GM23338 (cell line): ENCODE measurements around the gene BTN1A1. TPM values are rescaled to one million over a fixed set of nuclear protein-coding genes. Genes with fewer than 3 reads are reported as not detected.

Experiments used
- ATAC-seq: fragments of 200-7000 bp; cut with Tn5 transposase; 3 replicates; pipeline ENCODE4 v1.9.1; 2020
- DNase-seq: peaks from one replicate; pipeline ENCODE4 v3.0.0-alpha.2; 2015; ENCODE audit warnings: low spot score
- H2AFZ ChIP-seq: fragments of 200-600 bp; sonication (generic); 2 replicates; pipeline ENCODE4 v1.8.0; 2016; ENCODE audit warnings: antibody characterized with exemption, mild to moderate bottlenecking, moderate library complexity
- H3F3A ChIP-seq: fragments of 200-600 bp; sonication (generic); replicated peaks from 2 replicates; pipeline ENCODE4 v1.8.0; 2017; ENCODE audit warnings: antibody characterized with exemption, mixed run types, low read depth
- H3K27ac ChIP-seq: fragments of 200-600 bp; sonication (generic); 2 replicates; pipeline ENCODE4 v1.6.1; 2016; ENCODE audit warnings: low read depth
- H3K27me3 ChIP-seq: fragments of 200-600 bp; sonication (generic); 2 replicates; pipeline ENCODE4 v1.8.0; 2016; ENCODE audit warnings: mild to moderate bottlenecking, mixed run types, moderate library complexity; ENCODE audit not compliant: insufficient read depth
- H3K36me3 ChIP-seq: fragments of 200-600 bp; sonication (generic); 2 replicates; pipeline ENCODE4 v1.8.0; 2016; ENCODE audit warnings: mild to moderate bottlenecking; ENCODE audit not compliant: insufficient read depth
- H3K4me1 ChIP-seq: fragments of 200-600 bp; sonication (generic); 2 replicates; pipeline ENCODE4 v1.8.0; 2016; ENCODE audit warnings: mild to moderate bottlenecking, moderate library complexity; ENCODE audit not compliant: insufficient read depth
- H3K4me2 ChIP-seq: fragments of 200-600 bp; sonication (generic); 2 replicates; pipeline ENCODE4 v1.7.1; 2017; ENCODE audit warnings: mixed run types
- H3K4me3 ChIP-seq: fragments of 200-600 bp; sonication (generic); 2 replicates; pipeline ENCODE4 v1.6.1; 2016; ENCODE audit warnings: mixed run types
- H3K79me2 ChIP-seq: fragments of 200-600 bp; sonication (generic); replicated peaks from 2 replicates; pipeline ENCODE4 v1.8.0; 2017; ENCODE audit warnings: mild to moderate bottlenecking; ENCODE audit not compliant: insufficient read depth
- H3K9me2 ChIP-seq: fragments of 200-600 bp; sonication (generic); 2 replicates; pipeline ENCODE4 v1.8.0; 2017; ENCODE audit not compliant: insufficient read depth
- H4K20me1 ChIP-seq: fragments of 200-600 bp; sonication (generic); replicated peaks from 2 replicates; pipeline ENCODE4 v1.8.0; 2017; ENCODE audit warnings: mild to moderate bottlenecking; ENCODE audit not compliant: insufficient read depth
- H3K27ac Mint-ChIP-seq: 2 replicates; pipeline ENCODE4 v1.8.0; 2020; ENCODE audit warnings: inconsistent platforms, mild to moderate bottlenecking, moderate library complexity, mixed read lengths
- H3K27me3 Mint-ChIP-seq: 3 replicates; pipeline ENCODE4 v1.8.0; 2022; ENCODE audit warnings: low read depth, mild to moderate bottlenecking, moderate library complexity, mixed read lengths, inconsistent platforms; ENCODE audit not compliant: insufficient read depth, poor library complexity
- H3K36me3 Mint-ChIP-seq: 3 replicates; pipeline ENCODE4 v1.8.0; 2021; ENCODE audit warnings: low read depth, mild to moderate bottlenecking, inconsistent platforms, moderate library complexity, mixed read lengths
- H3K4me1 Mint-ChIP-seq: 3 replicates; pipeline ENCODE4 v1.8.0; 2020; ENCODE audit warnings: mild to moderate bottlenecking, inconsistent platforms, mixed read lengths
- H3K4me3 Mint-ChIP-seq: 3 replicates; pipeline ENCODE4 v1.8.0; 2021; ENCODE audit warnings: moderate library complexity, mild to moderate bottlenecking, inconsistent platforms, mixed read lengths
- H3K9me3 Mint-ChIP-seq: 3 replicates; pipeline ENCODE4 v1.8.0; 2020; ENCODE audit warnings: moderate library complexity, mild to moderate bottlenecking, inconsistent platforms, mixed read lengths
- CREB1 ChIP-seq: fragments of 250-450 bp; sonication (Bioruptor Pico); IDR thresholded peaks from 2 replicates; pipeline ENCODE4 v1.5.0; 2020; ENCODE audit warnings: low read depth, mild to moderate bottlenecking, moderate library complexity
- CTCF ChIP-seq, 2 experiments: fragments of 200-600 bp in 1 of 2; sonication (generic) in 1 of 2; conservative IDR thresholded peaks; 2 replicates each; pipeline versions ENCODE4 v1.5.1 to v1.6.1; 2016 to 2017; ENCODE audit warnings: antibody characterized with exemption in 2 of 2, low read depth in 2 of 2, mild to moderate bottlenecking in 2 of 2, moderate library complexity in 1 of 2
- ETS1 ChIP-seq: IDR thresholded peaks from 2 replicates; pipeline ENCODE4 v1.6.1; 2016; ENCODE audit warnings: antibody characterized with exemption
- EZH2 ChIP-seq: fragments of 200-600 bp; sonication (generic); IDR thresholded peaks from one replicate; pipeline ENCODE4 v1.8.0; 2017; ENCODE audit warnings: antibody characterized with exemption, mild to moderate bottlenecking, low read depth; ENCODE audit not compliant: unreplicated experiment
- EZH2phosphoT487 ChIP-seq: fragments of 200-600 bp; sonication (generic); IDR thresholded peaks from one replicate; pipeline ENCODE4 v1.8.1; 2018; ENCODE audit warnings: antibody characterized with exemption; ENCODE audit not compliant: unreplicated experiment
- JUNB ChIP-seq: IDR thresholded peaks from one replicate; pipeline ENCODE4 v1.6.1; 2016; ENCODE audit warnings: antibody characterized with exemption; ENCODE audit not compliant: unreplicated experiment
- NANOG ChIP-seq: IDR thresholded peaks from 2 replicates; pipeline ENCODE4 v1.6.1; 2016; ENCODE audit warnings: antibody characterized with exemption, borderline replicate concordance
- POLR2AphosphoS5 ChIP-seq: IDR thresholded peaks from 2 replicates; pipeline ENCODE4 v1.6.1; 2016; ENCODE audit warnings: antibody characterized with exemption, low read depth
- STAT1 ChIP-seq: IDR thresholded peaks from one replicate; pipeline ENCODE4 v1.6.1; 2016; ENCODE audit warnings: antibody characterized with exemption; ENCODE audit not compliant: unreplicated experiment
- ZNF114 ChIP-seq: fragments of 250-450 bp; sonication (Bioruptor Pico); IDR thresholded peaks from 2 replicates; pipeline ENCODE4 v1.5.0; 2020; ENCODE audit warnings: mild to moderate bottlenecking, moderate library complexity
- ZNF331 ChIP-seq: fragments of 250-450 bp; sonication (Bioruptor Pico); IDR thresholded peaks from 2 replicates; pipeline ENCODE4 v1.5.0; 2020; ENCODE audit warnings: low read depth, mild to moderate bottlenecking, moderate library complexity
- ZNF462 ChIP-seq: fragments of 250-450 bp; sonication (Bioruptor Pico); IDR thresholded peaks from 2 replicates; pipeline ENCODE4 v1.5.0; 2020; ENCODE audit warnings: mild to moderate bottlenecking, moderate library complexity
- polyA plus RNA-seq: library from polyadenylated mRNA; unstranded; fragments of >200 nt; fragmentation: Nextera tagmentation; extraction: Ambion mirVana; gene quantifications from 2 replicates; pipeline ENCODE4 v1.2.1, GENCODE V29; 2016
- total RNA-seq: library from RNA; depleted of rRNA; stranded (reverse); fragments of >200 nt; shearing (Covaris generic); gene quantifications from 2 replicates; pipeline ENCODE4 v1.2.3, GENCODE V29; 2014
- TF ChIP-seq, protein P1 (sequence below): IDR thresholded peaks from one replicate; pipeline ENCODE4 v1.6.1; 2018; ENCODE audit warnings: antibody characterized with exemption; ENCODE audit not compliant: unreplicated experiment

The BTN1A1 gene
- total and polyA plus RNA-seq, 2 experiments from 2014 or later = 0.13 to 0.38 TPM

DNA sequence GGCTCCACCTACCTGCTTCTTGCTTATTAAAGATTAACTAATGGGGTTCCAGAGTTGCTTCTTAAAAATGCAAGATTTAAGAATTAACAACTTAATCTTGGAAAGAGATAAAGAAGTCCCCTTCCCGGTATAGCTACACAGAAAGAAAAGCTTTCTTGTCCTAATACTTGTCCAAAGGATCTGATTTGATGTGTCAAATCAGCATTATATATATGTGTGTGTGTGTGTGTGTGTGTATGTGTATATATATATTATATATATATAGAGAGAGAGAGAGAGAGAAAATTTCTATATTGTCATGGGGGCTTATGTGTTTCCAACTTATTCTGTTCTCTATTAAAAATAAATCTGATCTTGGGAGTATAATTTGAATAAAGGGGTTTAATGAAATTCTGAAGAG, 33.4 kb downstream of the BTN1A1 start:
- DNase-seq (no peak), ATAC-seq (no peak)
- H3K27ac Mint-ChIP-seq = peak overlapping the region; percentile 94; the same call in 1 of the 2 replicates
- no peak for TF ChIP-seq JUNB
- TF ChIP-seq CTCF (conservative IDR thresholded peaks at IDR 0.05; ENCODE audit: low read depth in 2 of 2) = no peak
- TF ChIP-seq NANOG = no peak
- TF ChIP-seq CREB1 = no peak
- TF ChIP-seq ETS1 = no peak
- TF ChIP-seq STAT1 = no peak
- no peak for TF ChIP-seq EZH2
- TF ChIP-seq, protein P1, sequence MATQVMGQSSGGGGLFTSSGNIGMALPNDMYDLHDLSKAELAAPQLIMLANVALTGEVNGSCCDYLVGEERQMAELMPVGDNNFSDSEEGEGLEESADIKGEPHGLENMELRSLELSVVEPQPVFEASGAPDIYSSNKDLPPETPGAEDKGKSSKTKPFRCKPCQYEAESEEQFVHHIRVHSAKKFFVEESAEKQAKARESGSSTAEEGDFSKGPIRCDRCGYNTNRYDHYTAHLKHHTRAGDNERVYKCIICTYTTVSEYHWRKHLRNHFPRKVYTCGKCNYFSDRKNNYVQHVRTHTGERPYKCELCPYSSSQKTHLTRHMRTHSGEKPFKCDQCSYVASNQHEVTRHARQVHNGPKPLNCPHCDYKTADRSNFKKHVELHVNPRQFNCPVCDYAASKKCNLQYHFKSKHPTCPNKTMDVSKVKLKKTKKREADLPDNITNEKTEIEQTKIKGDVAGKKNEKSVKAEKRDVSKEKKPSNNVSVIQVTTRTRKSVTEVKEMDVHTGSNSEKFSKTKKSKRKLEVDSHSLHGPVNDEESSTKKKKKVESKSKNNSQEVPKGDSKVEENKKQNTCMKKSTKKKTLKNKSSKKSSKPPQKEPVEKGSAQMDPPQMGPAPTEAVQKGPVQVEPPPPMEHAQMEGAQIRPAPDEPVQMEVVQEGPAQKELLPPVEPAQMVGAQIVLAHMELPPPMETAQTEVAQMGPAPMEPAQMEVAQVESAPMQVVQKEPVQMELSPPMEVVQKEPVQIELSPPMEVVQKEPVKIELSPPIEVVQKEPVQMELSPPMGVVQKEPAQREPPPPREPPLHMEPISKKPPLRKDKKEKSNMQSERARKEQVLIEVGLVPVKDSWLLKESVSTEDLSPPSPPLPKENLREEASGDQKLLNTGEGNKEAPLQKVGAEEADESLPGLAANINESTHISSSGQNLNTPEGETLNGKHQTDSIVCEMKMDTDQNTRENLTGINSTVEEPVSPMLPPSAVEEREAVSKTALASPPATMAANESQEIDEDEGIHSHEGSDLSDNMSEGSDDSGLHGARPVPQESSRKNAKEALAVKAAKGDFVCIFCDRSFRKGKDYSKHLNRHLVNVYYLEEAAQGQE = no peak
- TF ChIP-seq ZNF331 (CRISPR knock-in tag) = no peak
- TF ChIP-seq EZH2phosphoT487 = no peak
- no peak for TF ChIP-seq ZNF462
- TF ChIP-seq ZNF114 (CRISPR knock-in tag) = no peak
- no peak for TF ChIP-seq POLR2AphosphoS5
- H3K27me3 Mint-ChIP-seq = peaks cover 27% of the 10 kb centered on the region
- H3K4me1 Mint-ChIP-seq = peaks cover 17% of the 10 kb centered on the region
- H3K9me3 Mint-ChIP-seq = peaks cover 13% of the 10 kb centered on the region; the same call in 2 of the 3 replicates
- Histone ChIP-seq H3K27me3 (no peaks in the 10 kb centered on the region), H3K4me2 (peak overlapping the region; percentile 86), H3K36me3 (no peaks in the 10 kb centered on the region), H3K9me2 (no peaks in the 10 kb centered on the region), H3K79me2 (no peaks in the 10 kb centered on the region), H3K4me3 (peak overlapping the region; percentile 76), H3K4me1 (peaks cover 31% of the 10 kb centered on the region), H3K27ac (peak overlapping the region; percentile 73; the same call in 1 of the 2 replicates), H4K20me1 (no peaks in the 10 kb centered on the region), H3F3A (peaks cover 6% of the 10 kb centered on the region; the same call in 1 of the 2 replicates), H2AFZ (peak overlapping the region; percentile 80)
- H3K36me3 Mint-ChIP-seq = peaks cover 5% of the 10 kb centered on the region; the same call in 2 of the 3 replicates
- peak overlapping the region; percentile 96 for H3K4me3 Mint-ChIP-seq
